HG02973 (cell line): ENCODE results near the gene MICB.
"Not testable (repeated sequence)": the region's sequence is repeated elsewhere in the genome, so short reads cannot be mapped to it uniquely, and the experiment has no call there.

ENCODE experiments used
- ATAC-seq: cut with Tn5 transposase; IDR thresholded peaks from one replicate; pipeline ENCODE4 v1.9.1; 2021; ENCODE audit warnings: moderate library complexity; ENCODE audit not compliant: unreplicated experiment

MICB gene

DNA sequence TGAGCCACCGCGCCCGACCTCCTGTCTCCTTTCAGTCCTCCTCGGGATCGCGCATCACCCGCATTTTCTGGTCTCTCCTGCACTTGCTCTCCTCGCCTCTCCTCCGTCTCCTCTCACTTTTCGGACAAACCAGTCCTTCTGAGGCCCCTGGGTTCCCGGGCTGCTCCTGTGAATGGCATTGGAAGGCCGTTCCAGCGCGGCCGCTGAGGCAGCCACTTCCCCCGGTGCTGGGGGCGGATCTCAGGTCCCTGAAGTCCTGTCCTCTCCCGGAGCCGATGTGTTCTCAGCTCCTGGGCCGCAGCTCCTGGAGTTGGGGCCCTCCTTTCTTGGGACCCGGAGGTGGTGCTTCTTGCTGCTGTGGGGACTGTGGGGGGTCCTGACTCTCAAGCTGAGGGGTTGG, 803 bp downstream of the MICB start:
- no peak for ATAC-seq

DNA sequence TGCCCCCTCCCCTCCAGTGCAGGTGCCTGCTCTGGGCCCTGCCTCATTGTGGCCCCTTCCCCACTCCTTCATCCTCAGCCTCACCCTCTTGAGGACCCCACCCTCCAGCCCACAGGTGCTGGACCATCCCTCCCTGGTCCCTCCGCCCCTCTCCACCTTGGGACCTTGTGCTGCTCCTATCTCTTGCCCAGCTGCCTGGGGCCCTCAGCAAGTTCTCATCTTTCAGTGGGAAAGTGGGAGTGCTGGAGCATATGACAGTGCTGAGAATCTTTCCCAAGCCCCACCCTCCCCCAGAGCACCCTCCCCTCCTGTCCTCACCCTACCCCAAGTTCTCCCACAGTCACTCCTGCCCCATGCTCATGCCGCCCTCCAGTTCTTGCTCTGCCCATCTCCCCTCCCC, 1.7 kb downstream of the MICB start:
- not testable (repeated sequence) for ATAC-seq

DNA sequence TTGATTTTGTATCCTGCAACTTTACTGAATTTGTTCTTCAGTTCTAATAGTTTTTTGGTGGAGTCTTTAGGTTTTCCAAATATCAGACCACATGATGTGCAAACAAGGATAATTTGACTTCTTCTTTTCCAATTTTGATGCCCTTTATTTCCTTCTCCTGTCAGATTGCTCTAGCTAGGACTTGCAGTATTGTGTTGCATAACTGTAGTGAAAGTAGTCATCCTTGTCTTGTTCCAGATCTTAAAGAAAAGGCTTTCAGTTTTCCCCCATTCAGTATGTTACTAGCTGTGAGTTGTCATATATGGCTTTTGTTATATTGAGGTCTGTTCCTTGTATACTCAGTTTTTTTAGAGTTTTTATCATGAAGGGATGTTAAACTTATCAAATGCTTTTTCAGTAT, 4.6 kb downstream of the MICB start:
- no peak for ATAC-seq

DNA sequence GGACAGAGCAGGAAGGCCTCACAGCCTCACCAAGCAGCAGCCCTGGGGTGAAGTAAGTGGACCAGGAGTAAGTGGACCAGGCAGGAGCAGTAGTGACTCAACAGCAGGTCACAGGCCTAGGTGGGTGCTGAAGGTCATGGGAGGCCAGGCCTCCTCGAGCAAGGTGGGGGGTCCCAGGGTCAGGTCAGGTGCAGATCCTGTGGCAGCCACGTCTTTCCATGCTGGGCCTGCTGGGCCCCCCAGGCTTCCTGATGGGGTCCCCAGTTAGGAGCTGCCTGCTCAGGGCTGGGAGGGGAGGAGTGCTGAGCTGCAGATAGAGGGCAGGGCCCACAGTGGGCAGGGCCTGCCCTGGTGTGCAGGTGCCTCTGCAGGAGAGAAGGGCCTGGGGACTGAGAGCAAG, 11.1 kb downstream of the MICB start:
- ATAC-seq, result not testable (repeated sequence)

DNA sequence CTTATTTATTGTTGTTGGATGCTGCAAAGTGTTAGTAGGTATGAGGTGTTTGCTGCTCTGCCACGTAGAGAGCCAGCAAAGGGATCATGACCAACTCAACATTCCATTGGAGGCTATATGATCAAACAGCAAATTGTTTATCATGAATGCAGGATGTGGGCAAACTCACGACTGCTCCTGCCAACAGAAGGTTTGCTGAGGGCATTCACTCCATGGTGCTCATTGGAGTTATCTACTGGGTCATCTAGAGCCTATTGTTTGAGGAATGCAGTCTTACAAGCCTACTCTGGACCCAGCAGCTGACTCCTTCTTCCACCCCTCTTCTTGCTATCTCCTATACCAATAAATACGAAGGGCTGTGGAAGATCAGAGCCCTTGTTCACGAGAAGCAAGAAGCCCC, 12.1 kb downstream of the MICB start:
- no peak for ATAC-seq

DNA sequence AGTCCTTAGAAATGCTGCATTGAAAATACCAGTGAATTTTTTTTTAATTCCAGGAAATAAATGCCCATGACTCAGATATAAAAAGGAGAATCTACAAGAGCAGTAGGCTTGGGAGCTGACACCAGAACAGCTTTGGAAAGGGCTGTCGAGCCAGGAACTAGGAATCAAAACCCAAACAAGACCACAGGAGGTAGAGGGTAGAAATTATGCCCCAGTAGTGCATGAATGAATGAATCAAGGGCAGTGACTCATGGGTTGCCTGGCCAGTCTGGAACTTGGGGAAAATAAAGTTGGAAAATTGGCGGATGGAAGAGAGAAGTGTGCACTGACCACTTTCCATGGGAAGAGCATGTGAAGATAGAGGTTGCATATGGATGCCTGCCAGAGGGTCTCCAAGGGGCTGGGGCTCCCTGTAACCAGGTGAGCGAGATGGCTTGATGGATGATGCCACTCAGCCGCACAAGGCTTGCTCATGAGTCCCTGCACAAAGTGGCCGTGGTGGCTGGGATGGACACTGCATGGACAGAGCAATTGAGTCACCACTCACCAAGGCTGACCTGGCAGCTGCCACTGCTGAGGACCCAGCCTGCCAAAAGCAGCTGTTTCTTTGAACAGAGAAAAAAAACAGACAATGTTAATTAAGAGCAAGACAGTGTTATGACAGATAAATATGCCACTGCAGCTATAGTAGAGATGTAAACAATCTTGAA, 15.7 kb downstream of the MICB start:
- ATAC-seq, result no peak

DNA sequence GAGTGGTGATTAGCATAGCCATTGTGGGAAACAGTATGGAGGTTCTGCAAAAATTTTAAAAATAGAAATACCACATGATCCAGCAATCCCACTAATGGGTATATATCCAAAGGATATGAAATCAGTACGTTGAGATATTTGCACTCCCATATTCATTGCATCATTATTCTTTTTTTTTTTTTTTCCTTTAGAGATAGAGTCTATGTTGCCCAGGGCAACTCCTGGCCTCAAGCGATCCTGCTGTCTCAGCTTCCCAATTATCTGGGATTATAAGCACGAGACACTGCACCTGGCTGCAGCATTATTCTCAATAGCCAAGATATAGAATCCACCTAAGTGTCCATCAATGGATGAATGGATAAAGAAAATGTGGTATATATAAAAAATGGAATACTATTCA, 23.9 kb downstream of the MICB start:
- ATAC-seq, result no peak

DNA sequence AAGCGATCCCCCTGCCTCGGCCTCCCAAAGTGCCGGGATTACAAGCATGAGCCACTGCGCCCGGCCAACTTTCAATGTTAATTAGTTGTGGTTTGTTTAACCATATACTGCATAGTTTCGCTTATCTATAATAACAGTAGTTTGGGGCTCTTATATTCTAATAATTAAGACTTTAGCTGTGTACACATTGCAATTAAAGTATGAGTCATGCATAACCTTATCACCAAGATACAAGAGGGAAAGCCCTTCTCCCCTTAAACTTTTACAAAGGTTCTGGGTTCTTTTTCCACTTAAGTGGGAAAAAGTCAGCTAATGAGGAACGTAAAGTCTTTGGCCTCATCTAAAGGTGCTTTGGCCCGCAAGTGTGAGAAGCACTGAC, 27.6 kb downstream of the MICB start:
- no peak for ATAC-seq

DNA sequence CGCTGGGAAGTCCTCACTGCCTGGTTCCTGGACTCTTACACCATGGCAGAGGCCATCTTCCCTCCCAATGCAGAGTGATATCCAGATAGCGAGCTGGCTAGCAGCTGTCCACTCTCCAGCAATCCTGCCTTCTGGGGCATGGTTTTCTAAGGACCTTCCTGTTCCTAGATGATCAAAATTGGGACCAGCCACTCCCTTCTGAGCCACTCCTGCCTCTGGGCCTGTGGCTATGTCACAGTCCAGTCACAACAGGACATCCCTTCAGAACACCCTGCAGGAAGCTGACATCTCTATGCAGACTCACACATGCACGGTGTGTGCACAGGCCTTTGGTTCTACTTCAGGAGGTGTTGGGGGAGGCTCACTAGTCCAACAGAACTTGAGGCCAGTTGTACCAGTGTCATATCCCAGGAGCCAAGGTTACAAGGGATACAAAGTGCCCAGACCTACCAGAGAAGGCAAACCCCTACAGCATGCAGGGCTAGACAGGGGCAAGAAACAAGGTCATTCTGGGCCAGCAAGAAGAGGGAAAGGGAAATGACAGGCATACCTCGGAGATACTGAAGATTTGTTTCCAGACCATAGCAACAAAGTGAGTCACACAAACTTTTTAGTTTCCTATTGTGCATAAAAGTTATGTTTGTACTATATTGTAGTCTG, 28.1 kb downstream of the MICB start:
- ATAC-seq, result no peak

DNA sequence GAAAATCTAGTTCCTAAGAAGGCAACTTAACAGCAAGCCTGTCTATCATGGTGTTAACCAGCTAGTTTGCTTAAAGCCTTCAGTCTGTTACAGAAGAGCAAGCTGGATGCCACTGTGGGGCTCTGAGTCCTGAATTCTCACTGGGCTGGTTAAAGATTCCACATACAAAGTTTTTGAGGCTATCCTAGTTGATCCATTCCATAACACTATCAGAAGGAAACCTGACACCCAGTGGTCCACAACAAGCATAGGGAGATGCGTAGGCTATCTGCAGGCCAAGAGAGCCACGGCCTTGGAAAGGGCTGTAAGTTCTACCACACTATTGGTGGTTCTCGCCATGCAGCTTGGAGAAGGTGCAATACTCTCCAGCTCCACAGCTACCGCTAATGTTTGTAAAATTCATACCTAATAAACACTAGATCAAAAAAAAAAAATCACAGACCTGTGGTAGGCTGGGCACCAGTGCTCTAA, 30.4 kb downstream of the MICB start:
- ATAC-seq, result no peak

DNA sequence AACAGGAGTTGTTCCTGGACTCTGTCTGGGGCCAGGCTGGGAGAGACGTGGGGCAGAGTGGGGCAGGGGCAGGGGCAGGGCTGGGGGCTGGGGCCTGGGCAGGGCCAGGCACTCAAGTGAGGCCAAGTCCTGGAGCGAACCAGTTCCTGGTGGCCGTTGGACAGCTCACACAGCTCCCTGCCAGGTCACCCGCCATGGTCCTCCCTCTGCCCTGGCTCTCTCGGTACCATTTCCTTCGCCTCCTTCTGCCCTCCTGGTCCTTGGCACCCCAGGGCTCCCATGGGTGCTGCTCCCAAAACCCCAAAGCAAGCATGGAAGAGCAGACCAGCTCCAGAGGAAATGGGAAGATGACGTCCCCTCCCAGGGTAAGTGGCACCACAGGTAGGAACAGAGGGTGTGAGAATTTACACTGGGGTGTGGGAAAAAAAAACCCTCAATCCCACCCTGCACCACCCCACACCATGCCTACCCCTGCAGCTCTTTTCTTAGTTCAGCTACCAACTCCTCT, 30.9 kb downstream of the MICB start, which contains the start of gene MCCD1:
Gene MCCD1 (plus strand): TSS at position 142 of the 508 bp plus-strand sequence. CDS start 53 bp downstream, at position 195.
- ATAC-seq, result no peak

DNA sequence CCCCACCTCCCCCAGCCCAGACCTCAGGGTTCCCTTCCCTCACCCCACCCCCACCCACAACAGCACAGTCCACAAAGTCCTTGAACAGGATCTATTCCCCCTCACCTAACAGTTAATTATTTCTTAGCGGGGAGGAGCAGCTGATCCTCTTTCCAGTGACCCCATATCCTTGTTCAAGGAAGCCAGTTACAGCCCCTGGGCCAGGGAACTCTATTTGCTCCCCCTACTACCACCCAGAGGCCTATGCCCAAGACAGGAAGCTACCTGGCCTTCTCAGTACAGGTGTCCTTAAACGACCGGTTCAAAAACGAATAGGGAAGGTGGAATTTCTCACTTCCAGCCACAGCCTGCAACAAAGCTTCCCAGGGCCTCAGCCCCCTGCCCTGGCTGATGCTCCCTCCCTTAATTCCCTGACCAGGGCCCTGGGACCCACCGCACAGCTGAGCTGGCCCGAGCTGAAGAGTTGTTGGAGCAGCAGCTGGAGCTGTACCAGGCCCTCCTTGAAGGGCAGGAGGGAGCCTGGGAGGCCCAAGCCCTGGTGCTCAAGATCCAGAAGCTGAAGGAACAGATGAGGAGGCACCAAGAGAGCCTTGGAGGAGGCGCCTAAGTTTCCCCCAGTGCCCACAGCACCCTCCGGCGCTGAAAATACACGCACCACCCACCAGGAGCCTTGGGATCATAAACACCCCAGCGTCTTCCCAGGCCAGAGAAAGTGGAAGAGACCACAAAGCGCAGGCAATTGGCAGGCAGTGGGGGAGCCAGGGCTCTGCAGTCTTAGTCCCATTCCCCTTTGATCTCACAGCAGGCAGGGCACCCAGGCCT, 31.6 kb downstream of the MICB start:
- ATAC-seq, result no peak

DNA sequence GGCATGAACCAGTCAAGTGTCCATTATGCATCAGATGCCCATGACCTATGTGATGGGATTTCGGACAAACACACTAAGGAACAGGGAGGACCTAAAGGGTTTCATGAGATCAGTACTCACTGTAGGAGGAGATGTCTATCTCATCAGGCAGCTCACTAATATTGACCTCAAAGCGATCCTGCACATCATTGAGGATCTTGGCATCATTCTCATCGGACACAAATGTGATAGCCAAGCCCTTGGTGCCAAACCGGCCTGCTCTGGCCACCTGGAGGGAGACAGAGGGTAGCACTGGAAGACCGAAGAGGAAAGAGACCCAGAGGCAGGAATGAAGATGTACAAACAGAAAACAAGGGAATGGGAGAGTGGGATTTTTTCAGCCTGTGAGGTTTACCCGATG, 32.7 kb downstream of the MICB start:
- ATAC-seq, result no peak

DNA sequence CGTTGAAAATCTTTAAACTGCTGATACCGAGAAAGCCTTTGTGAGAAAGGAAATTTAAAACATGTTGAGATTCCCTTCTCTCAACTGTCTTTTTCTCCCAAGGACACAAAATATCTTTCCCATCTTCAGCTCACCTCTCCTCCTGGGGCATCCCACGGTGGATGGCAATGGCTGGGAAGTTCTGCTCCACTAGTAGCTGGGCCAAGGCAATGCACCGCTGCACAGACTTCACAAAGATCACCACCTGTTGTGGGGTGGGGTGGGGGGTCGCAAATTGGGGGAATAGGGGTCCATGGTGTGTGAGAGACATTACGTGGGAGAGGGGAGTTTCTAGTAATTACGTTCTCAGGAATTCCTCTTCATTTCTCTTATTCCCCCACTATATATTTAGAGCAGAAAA, 33.2 kb downstream of the MICB start:
- no peak for ATAC-seq

DNA sequence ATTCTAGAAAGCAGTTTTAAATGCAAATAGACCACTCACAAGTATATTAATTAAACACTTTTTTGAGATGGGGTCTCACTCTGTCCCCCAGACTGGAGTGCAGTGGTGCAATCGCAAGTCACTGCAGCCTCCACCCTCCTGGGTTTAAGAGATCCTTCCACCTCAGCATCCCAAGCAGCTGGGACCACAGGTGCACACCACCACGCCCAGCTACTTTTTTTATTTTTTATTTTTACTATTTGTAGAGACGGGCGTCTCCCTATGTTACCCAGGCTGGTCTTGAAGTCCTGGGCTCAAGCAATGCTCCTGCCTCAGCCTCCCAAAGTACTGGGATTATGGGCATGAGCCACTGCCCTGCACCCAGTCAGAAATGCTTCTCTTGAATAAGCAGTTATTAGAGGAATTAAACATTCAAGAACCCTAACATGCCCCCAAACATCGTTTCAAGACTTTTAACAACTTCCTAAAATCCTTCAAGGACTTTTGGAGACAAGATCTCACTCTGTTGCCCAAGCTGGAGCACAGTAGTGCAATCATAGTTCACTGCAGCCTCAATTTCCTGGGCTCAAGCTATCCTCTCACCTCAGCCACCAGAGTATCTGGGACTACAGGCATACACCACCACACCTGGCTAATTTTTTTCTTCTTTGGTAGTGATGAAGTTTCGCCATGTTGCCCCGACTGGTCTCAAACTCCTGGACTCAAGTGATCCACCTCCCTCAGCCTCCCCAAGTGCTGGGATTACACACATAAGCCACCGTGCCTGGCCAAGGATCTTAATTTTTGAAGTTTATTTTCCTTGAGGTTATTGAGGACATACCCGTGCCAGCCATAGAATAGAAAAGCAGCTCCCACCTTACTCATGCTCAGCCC, 34.1 kb downstream of the MICB start:
- no peak for ATAC-seq

DNA sequence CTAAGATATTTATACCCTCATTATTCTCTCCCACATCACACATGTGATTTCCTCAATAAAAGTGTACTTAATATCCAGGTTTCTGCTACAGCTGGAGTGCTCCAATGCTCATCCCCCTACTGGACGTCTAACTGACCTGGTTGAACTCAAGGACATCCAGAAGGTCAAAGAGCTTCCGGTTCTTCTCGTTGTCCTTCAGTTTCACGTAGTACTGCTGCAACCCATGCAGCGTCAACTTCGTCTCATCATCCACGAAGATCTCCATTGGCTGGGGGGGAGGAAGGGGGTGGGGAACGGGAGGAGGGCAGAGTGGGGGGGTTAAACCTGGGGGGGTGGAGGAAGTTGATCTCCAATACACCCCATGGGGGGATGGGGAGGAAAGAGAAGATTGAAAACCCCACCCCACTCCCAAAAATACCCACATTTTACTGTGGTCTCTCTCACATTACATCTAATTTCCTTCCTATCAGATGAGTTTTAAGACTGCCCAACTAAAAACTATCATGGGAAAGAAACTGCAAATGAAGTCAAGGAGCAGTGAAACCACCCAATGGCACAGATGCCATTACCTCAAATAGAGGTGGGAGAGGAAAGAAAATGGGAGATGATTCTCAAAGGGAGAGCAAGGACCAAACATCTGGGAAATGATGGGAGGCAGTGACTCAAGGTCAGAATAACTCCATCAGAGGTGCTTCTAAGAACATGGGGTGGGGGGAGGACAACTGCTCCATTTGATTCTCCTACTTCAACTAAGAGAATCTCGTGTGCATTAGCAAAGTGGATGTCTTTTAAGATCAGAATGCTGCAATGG, 34.9 kb downstream of the MICB start:
- no peak for ATAC-seq

DNA sequence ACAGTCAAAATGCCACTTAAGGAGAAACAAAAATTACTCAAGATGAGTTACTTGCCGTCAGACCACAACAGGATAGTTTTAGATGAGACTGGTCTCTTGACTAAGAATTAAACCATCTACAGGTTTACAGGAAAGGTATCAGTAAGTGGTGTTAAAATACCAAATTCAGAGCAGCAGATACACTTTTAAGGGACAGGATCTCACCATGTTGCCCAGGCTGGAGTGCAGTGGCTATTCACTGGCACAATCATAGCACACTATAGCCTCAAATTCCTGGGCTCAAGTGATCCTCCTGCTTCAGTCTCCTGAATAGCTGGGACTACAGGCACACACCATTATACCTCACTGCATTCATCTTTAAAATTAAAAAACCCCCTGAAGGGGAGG, 35.5 kb downstream of the MICB start:
- no peak for ATAC-seq

DNA sequence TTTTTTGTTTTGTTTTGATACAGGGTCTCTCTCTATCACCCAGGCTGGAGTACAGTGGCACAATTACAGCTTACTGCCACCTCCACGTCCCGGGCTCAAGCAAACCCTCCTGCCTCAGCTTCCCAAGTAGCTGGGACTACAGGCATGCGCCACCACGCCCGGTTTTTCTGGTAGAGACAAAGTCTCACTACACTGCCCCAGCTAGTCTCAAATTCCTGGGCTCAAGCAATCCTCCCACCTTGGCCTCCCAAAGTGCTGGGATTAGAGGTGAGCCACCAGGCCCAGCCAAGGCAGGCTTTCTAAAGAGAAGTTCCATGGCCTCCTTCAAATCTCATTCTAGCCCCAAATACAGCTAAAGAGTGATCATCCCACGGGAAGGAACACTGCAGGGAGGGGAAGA, 36.1 kb downstream of the MICB start:
- ATAC-seq, result no peak

DNA sequence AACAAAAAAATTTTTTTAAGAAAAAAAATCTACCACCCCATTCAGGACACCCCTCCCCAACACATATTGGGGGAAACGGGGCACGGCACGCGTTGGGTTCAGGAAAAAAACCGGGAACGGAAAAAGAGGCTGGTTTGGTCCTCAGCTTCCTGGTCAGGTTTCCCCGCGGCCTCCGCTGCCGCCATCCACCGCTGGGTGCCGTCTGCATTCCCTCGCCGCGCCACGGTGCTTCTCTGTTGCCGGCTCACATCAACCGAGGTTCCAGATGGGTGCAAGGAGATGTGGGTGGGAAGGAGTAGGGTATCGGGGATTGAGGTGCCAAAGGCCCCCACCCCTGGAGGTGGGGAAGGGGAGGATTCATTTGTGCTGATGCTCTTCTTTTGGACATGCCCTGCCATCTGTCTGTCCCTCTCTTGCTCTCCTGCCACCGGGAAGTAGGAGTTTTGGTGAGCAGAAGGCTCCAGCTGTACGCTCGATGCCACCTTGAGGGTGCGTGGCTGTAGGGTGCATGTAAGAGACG, 36.6 kb downstream of the MICB start:
- no peak for ATAC-seq
